IPS-18a (cell line): ENCODE data around the gene CASD1.

Experiments
- H3K27ac ChIP-seq: one replicate; pipeline ENCODE4 v1.5.1; 2013; ENCODE audit warnings: low read length
- H3K27me3 ChIP-seq: one replicate; pipeline ENCODE4 v1.6.1; 2013; ENCODE audit warnings: mild to moderate bottlenecking, low read length; ENCODE audit not compliant: control insufficient read depth, insufficient read depth
- H3K36me3 ChIP-seq: one replicate; pipeline ENCODE4 v1.6.1; 2013; ENCODE audit warnings: low read depth, low read length; ENCODE audit not compliant: control insufficient read depth
- H3K4me1 ChIP-seq: one replicate; pipeline ENCODE4 v1.6.1; 2013; ENCODE audit warnings: low read depth, low read length; ENCODE audit not compliant: control insufficient read depth
- H3K4me3 ChIP-seq: one replicate; pipeline ENCODE4 v1.5.1; 2013; ENCODE audit warnings: low read length
- H3K9ac ChIP-seq: one replicate; pipeline ENCODE4 v1.6.1; 2013; ENCODE audit warnings: mild to moderate bottlenecking, low read length, moderate library complexity
- H3K9me3 ChIP-seq: one replicate; pipeline ENCODE4 v1.6.1; 2013; ENCODE audit warnings: low read depth, low read length; ENCODE audit not compliant: control insufficient read depth

Gene CASD1

DNA sequence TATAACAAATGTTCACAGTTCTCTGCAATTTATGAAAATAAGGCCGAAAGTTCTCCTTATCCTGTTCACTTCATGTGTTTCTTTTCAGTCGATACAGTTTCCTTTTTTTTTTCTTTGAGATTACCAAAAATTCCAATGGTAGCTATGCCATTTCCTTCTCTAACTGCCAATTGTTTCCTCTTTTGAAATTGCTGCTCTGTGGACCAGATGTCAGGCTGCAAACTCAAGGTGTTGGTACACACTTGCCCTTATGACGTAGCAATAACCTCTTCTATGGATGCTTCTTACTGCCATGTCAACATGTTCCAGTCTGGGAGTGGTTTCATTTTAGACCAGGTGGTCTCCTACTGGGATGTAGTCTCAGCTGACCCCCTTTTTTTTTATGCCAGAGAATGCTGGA is 52.9 kb downstream of the CASD1 start:
- no peaks in the 10 kb centered on the region for H3K36me3 ChIP-seq
- H3K4me1 ChIP-seq, result no peaks in the 10 kb centered on the region
- H3K9ac ChIP-seq, result no peak overlapping the region
- H3K27ac ChIP-seq, result no peak overlapping the region
- no peak overlapping the region for H3K4me3 ChIP-seq
- H3K27me3 ChIP-seq, result no peaks in the 10 kb centered on the region
- no peaks in the 10 kb centered on the region for H3K9me3 ChIP-seq

DNA sequence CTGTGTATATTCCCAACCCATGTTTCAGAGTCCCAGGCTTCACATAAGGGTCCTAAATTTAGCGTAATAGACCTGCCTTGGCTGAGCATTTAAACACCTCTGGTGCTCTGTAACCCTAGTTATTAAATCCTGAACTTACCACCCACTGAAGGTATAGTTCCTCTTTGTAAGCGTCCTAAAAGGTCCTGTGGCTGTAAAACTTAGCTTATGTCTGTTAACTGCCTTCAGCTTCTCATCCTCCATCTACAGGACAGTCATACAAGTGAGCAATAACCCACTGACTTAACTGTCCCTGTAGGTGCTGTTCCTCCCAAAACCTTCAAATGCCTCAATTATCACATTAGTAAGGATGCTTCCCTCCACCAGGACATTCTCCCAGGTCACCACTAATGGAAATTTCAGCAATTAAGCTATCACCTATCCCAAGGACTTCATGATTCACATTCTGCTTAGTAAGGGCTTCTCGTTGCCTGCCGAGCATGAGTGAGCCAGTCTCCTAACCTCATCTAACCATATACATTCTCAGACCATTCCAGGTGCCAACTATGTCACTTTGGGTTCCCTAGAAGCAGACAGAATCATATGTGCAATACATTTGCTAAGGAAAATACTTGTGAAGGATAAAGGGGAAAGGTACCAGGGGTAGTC is 55.8 kb downstream of the CASD1 start:
- Histone ChIP-seq H3K9ac (no peak overlapping the region), H3K27me3 (no peaks in the 10 kb centered on the region), H3K4me3 (no peak overlapping the region), H3K36me3 (no peaks in the 10 kb centered on the region), H3K9me3 (no peaks in the 10 kb centered on the region), H3K4me1 (no peaks in the 10 kb centered on the region), H3K27ac (no peak overlapping the region)

DNA sequence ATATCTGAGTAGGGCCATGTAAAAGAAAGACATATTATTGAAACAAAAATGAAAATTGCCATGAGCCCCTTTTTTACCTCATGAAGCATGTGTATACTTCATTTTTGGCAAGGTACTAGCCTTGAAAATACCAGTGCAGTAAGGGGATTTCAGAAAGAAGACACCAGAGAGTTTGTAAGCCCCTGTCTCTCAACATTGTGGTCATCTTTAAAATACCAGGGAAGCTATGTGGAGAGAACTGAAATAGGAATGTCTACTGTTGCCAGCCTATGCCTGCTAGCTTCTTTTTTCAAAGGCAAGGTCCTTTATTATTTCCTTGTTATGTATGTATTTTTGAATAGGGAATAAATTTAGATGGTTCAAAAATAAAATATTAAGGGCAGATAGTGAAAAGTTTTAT is 57.8 kb downstream of the CASD1 start:
- no peak overlapping the region for H3K4me3 ChIP-seq
- H3K27me3 ChIP-seq, result no peaks in the 10 kb centered on the region
- no peaks in the 10 kb centered on the region for H3K36me3 ChIP-seq
- H3K9me3 ChIP-seq, result no peaks in the 10 kb centered on the region
- no peak overlapping the region for H3K27ac ChIP-seq
- H3K9ac ChIP-seq, result no peak overlapping the region
- H3K4me1 ChIP-seq, result no peaks in the 10 kb centered on the region

DNA sequence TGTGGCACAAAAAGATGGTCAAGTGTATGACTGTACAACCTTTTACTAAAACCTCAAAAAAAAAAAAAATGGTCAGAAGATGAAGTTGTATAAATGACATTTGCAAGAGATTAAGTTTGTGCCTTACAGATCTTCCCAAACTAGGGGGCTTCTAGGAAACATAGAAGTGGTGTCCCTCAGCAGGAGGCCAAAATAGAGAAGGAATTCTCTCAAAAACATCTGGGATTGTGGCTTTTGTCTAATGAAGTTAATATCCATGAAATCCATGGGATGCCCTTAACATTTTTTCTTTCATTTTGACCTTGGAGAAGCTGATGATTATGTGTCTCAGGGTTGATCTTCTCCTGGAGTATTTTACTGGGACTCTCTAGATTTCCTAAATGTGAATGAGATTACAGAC is 62.2 kb downstream of the CASD1 start:
- Histone ChIP-seq H3K9me3 (no peaks in the 10 kb centered on the region), H3K4me1 (no peaks in the 10 kb centered on the region), H3K9ac (no peak overlapping the region), H3K27ac (no peak overlapping the region), H3K27me3 (no peaks in the 10 kb centered on the region), H3K4me3 (no peak overlapping the region), H3K36me3 (no peaks in the 10 kb centered on the region)

DNA sequence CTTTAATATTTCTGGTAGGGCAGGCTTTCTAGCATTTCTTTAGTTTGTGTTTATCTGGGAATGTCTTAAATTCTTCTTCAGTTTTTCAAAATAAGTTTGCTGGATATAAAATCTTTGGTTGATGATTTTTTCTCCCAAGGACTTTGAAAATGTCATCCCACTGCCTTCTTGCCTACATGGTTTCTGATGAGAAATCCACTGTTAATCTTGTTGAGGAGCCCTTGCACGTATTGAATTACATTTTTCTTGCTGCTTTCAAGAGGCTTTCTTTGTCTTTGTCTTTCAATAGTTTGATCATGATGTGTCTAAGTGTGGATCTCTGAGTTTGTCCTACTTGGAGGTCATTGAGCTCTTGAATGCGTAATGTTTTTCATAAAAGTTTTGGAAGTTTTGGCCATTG is 66.0 kb downstream of the CASD1 start:
- no peaks in the 10 kb centered on the region for H3K9me3 ChIP-seq
- H3K4me1 ChIP-seq, result peaks cover 9% of the 10 kb centered on the region
- no peak overlapping the region for H3K4me3 ChIP-seq
- H3K9ac ChIP-seq, result no peak overlapping the region
- H3K36me3 ChIP-seq, result no peaks in the 10 kb centered on the region
- no peak overlapping the region for H3K27ac ChIP-seq
- no peaks in the 10 kb centered on the region for H3K27me3 ChIP-seq

DNA sequence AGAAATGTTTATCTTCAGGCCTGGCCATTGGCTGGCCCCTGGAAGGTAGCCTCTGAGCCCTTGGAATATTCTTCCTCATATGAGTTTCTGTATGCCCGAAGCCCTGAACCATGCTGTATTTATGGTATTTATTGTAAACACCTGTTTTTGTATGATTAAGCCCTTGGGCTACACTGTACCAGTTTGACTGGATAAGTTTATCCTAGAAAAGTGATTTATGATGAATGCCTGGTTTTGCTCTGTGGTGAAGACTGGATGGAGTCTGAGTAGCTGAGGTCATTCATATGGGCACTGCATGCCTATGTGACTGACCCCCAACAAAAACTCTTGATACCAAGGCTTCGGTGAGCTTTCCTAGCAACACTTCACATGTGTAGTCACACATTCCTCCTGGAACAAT is 66.7 kb downstream of the CASD1 start:
- no peak overlapping the region for H3K27ac ChIP-seq
- H3K36me3 ChIP-seq, result no peaks in the 10 kb centered on the region
- no peak overlapping the region for H3K9ac ChIP-seq
- no peaks in the 10 kb centered on the region for H3K27me3 ChIP-seq
- H3K9me3 ChIP-seq, result no peaks in the 10 kb centered on the region
- no peak overlapping the region for H3K4me3 ChIP-seq
- H3K4me1 ChIP-seq, result peaks cover 9% of the 10 kb centered on the region

DNA sequence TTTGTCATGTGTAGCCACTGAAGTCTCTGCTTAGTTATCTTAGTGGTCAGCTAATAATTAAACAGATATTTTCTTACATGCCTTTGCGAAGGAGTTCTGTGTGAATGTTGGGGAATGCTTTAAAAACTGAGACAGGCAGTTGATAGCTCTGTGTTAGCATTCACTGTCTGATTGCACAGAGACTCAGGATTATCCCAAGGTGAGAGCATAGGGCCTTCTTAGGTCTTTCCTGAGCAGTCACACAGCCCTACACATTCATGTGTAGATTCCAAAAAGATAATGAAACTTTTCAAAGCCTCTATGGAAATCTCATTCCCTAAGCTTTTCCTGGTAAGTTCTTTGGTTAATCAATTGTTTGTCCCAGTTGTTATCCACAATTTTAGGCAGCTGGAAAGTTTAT is 67.7 kb downstream of the CASD1 start:
- no peaks in the 10 kb centered on the region for H3K36me3 ChIP-seq

DNA sequence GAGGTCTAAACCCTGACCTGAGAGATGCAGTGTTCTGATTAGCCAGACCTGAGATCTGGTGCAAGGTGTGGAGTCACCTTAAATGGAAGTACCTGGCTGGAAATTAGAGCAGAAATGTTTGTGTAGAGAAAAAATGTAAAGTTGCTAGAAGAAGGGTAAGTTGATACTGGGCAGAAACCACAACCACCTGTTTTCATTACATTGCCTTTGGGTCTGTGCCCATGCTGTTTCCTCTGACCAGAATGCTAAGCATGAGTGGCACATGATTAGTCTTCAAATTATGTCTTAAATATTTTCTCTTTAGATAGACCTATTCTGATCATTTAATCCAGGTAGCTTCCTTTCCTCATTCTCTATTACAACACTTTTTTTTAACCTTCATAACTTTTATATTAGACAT is 69.0 kb downstream of the CASD1 start:
- Histone ChIP-seq H3K36me3 (no peaks in the 10 kb centered on the region), H3K9ac (no peak overlapping the region), H3K4me3 (no peak overlapping the region), H3K4me1 (peaks cover 9% of the 10 kb centered on the region), H3K27ac (no peak overlapping the region), H3K9me3 (no peaks in the 10 kb centered on the region), H3K27me3 (no peaks in the 10 kb centered on the region)

More for the DNA sequence above, 67.7 kb downstream of the CASD1 start:
- Histone ChIP-seq H3K9ac (no peak overlapping the region), H3K9me3 (no peaks in the 10 kb centered on the region), H3K4me3 (no peak overlapping the region), H3K27me3 (no peaks in the 10 kb centered on the region), H3K4me1 (peaks cover 9% of the 10 kb centered on the region), H3K27ac (no peak overlapping the region)

DNA sequence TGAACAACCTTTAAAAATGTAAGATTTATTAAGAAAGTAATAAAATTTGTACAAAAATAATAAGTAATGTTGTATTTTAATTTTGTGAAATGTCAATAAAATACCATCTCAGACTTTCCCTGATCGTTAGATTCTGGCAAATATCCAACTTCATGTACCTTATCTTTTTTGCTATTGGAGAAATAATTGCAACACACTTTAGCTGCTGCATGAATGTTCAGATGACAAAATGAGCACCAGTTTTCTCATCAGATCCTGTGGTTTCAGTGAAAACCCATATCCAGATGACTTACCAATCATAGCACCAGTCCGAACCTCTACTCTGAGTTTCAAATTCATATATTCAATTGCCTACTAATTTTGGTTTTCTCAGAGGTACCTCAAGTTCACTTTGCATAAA is 69.9 kb downstream of the CASD1 start:
- H3K4me3 ChIP-seq, result no peak overlapping the region
- H3K9me3 ChIP-seq, result no peaks in the 10 kb centered on the region
- no peaks in the 10 kb centered on the region for H3K36me3 ChIP-seq
- H3K27me3 ChIP-seq, result no peaks in the 10 kb centered on the region
- H3K9ac ChIP-seq, result no peak overlapping the region
- peaks cover 9% of the 10 kb centered on the region for H3K4me1 ChIP-seq
- H3K27ac ChIP-seq, result no peak overlapping the region

DNA sequence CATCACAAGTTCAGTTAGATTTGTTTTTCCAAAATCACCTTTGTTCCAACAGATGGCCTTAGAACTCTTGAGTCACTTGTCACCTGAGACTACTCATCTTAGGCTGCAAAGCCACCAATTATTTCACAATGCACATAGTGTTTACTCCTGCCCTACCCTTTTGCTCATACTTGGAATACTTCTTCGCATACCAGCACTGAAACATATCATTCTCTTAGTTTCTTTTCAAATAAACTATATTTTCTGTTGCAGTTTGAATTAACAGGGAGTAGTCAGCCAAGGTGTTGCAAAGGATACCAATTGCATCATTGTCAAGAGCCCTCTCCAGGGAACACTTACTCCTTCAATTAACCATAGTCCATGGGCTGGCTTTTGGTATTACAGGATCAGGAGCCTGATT is 71.0 kb downstream of the CASD1 start:
- H3K9ac ChIP-seq, result no peak overlapping the region
- H3K4me3 ChIP-seq, result no peak overlapping the region
- no peak overlapping the region for H3K27ac ChIP-seq
- no peaks in the 10 kb centered on the region for H3K27me3 ChIP-seq
- H3K9me3 ChIP-seq, result no peaks in the 10 kb centered on the region
- no peaks in the 10 kb centered on the region for H3K36me3 ChIP-seq
- peaks cover 9% of the 10 kb centered on the region for H3K4me1 ChIP-seq

DNA sequence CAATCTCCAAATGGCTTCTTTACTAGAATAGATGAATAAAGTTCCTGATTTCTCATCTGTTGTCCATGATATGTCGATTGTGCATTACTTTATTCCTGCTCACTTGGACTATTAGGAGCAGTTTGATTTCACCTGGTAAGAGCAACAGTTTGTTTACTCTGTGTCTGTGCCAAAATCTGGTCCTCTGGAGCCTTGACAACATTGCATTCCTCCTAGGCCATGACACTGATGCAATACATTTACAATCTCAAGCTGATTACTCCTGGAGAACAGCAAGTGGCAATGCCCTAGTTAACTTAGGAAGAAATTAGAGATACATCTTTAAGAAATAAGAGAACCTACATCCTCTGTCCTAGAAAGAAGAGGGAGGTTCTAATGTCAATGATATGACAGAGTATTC is 74.5 kb downstream of the CASD1 start:
- Histone ChIP-seq H3K9ac (no peak overlapping the region), H3K27me3 (no peaks in the 10 kb centered on the region), H3K9me3 (no peaks in the 10 kb centered on the region), H3K27ac (no peak overlapping the region), H3K4me3 (no peak overlapping the region), H3K36me3 (no peaks in the 10 kb centered on the region), H3K4me1 (no peaks in the 10 kb centered on the region)

DNA sequence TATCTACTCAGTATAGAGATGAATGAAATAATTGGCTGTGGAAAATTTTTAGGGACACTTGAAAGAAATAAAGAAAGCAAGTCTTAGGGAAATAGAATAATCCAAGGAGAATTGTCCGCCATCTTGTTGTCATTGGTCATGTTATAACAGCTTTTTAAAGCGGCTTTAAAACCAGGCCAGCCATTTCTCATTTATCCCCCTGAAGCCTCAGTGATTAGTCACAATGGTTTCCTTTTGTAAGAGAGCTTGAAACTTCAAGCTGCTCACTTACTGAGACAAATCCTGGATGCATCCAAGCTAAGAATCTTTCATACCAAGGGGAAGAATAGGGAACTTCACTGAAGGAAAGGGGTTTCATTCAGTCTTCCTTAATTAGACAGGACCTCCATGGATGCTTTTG is 78.5 kb downstream of the CASD1 start:
- H3K9ac ChIP-seq, result no peak overlapping the region
- H3K36me3 ChIP-seq, result no peaks in the 10 kb centered on the region
- no peak overlapping the region for H3K27ac ChIP-seq
- no peaks in the 10 kb centered on the region for H3K27me3 ChIP-seq
- no peak overlapping the region for H3K4me3 ChIP-seq
- H3K4me1 ChIP-seq, result peaks cover 5% of the 10 kb centered on the region
- H3K9me3 ChIP-seq, result no peaks in the 10 kb centered on the region
